ENCODE measurements around the gene ARCN1. TPM values are rescaled to one million over a fixed set of nuclear protein-coding genes. Genes with fewer than 3 reads are reported as not detected.
"Not testable (repeated sequence)": the region's sequence is repeated elsewhere in the genome, so short reads cannot be mapped to it uniquely, and the experiment has no call there.

The ARCN1 gene
- total RNA-seq, 2 donors from 2014 or later: 103 to 111 TPM

- Histone ChIP-seq H3K27ac (peak overlapping the region; percentile 89 to 90), H3K36me3 (peaks cover 4% of the 10 kb centered on the region), H3K9me3 (no peaks in the 10 kb centered on the region), H3K27me3 (no peaks in the 10 kb centered on the region), H3K4me3 (peak overlapping the region; percentile 57 to 72), H3K4me1 (peaks cover 0 to 79% of the 10 kb centered on the region in 2 donors)
- DNase-seq (ENCODE audit: low spot score): peak; percentile 92
- TF ChIP-seq, protein P1, sequence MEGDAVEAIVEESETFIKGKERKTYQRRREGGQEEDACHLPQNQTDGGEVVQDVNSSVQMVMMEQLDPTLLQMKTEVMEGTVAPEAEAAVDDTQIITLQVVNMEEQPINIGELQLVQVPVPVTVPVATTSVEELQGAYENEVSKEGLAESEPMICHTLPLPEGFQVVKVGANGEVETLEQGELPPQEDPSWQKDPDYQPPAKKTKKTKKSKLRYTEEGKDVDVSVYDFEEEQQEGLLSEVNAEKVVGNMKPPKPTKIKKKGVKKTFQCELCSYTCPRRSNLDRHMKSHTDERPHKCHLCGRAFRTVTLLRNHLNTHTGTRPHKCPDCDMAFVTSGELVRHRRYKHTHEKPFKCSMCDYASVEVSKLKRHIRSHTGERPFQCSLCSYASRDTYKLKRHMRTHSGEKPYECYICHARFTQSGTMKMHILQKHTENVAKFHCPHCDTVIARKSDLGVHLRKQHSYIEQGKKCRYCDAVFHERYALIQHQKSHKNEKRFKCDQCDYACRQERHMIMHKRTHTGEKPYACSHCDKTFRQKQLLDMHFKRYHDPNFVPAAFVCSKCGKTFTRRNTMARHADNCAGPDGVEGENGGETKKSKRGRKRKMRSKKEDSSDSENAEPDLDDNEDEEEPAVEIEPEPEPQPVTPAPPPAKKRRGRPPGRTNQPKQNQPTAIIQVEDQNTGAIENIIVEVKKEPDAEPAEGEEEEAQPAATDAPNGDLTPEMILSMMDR (IDR thresholded peaks at IDR 0.05): no peak
These were observed 36.4 kb downstream of the ARCN1 start for GRCh38 chr11:118608360-118609227.

GRCh38 chr11:118609380-118610224, 37.4 kb downstream of the ARCN1 start:
- peak overlapping the region; percentile 89 to 90 for H3K27ac ChIP-seq
- H3K4me3 ChIP-seq: peak overlapping the region; percentile 57 to 72
- TF ChIP-seq, protein P1 (IDR thresholded peaks at IDR 0.05): no peak
- H3K9me3 ChIP-seq: no peaks in the 10 kb centered on the region
- DNase-seq (ENCODE audit: low spot score): peak; percentile 64
- peaks cover 0 to 79% of the 10 kb centered on the region in 2 donors for H3K4me1 ChIP-seq
- H3K27me3 ChIP-seq: no peaks in the 10 kb centered on the region
- H3K36me3 ChIP-seq: peaks cover 14% of the 10 kb centered on the region

GRCh38 chr11:118610225-118610772, 38.1 kb downstream of the ARCN1 start:
- Histone ChIP-seq H3K4me3 (peak overlapping the region; percentile 57 to 72), H3K27ac (peak overlapping the region; percentile 89 to 90), H3K4me1 (peaks cover 0 to 78% of the 10 kb centered on the region in 2 donors), H3K9me3 (no peaks in the 10 kb centered on the region), H3K27me3 (no peaks in the 10 kb centered on the region), H3K36me3 (peaks cover 20% of the 10 kb centered on the region)
- TF ChIP-seq, protein P1 (IDR thresholded peaks at IDR 0.05): no peak
- peak; percentile 57 for DNase-seq (ENCODE audit: low spot score)

- peak; percentile 89 for DNase-seq (ENCODE audit: low spot score)
- H3K27ac ChIP-seq: peak overlapping the region; percentile 89 to 90
- TF ChIP-seq, protein P1 (IDR thresholded peaks at IDR 0.05): peak; percentile 85 to 94
- H3K36me3 ChIP-seq: peaks cover 26% of the 10 kb centered on the region
- no peaks in the 10 kb centered on the region for H3K27me3 ChIP-seq
- no peaks in the 10 kb centered on the region for H3K9me3 ChIP-seq
- peak overlapping the region; percentile 57 to 72 for H3K4me3 ChIP-seq
- H3K4me1 ChIP-seq: peaks cover 0 to 82% of the 10 kb centered on the region in 2 donors
These were observed 38.7 kb downstream of the ARCN1 start for GRCh38 chr11:118610773-118611432.

GRCh38 chr11:118611433-118611795, 39.2 kb downstream of the ARCN1 start:
- Histone ChIP-seq H3K36me3 (peaks cover 31% of the 10 kb centered on the region), H3K27ac (peak overlapping the region; percentile 89 to 90), H3K4me3 (peak overlapping the region in 1 of 2 donors; percentile 72), H3K4me1 (peaks cover 0 to 82% of the 10 kb centered on the region in 2 donors)
- not testable (repeated sequence) for H3K27me3 ChIP-seq, H3K9me3 ChIP-seq
- peak; percentile 56 for DNase-seq (ENCODE audit: low spot score)

Measured in right atrium auricular region (tissue), 2 donors.